SJCRH30 (cell line): ENCODE results near the gene TLNRD1. TPM values are rescaled to one million over a fixed set of nuclear protein-coding genes. Genes with fewer than 3 reads are reported as not detected.

Experiments
- DNase-seq, 2 experiments: peaks; one replicate each; pipeline ENCODE4 v3.0.0-alpha.2; 2015 to 2020
- H3K27ac ChIP-seq: fragments of 250-450 bp; sonication (Bioruptor Pico); 2 replicates; pipeline ENCODE4 v1.5.1; 2020; ENCODE audit warnings: mild to moderate bottlenecking, moderate library complexity
- H3K27me3 ChIP-seq: fragments of 250-450 bp; sonication (Bioruptor Pico); 2 replicates; pipeline ENCODE4 v1.5.1; 2020; ENCODE audit warnings: mild to moderate bottlenecking, moderate library complexity
- H3K36me3 ChIP-seq: fragments of 250-450 bp; sonication (Bioruptor Pico); 2 replicates; pipeline ENCODE4 v1.5.1; 2020; ENCODE audit warnings: mild to moderate bottlenecking, moderate library complexity
- H3K4me1 ChIP-seq: fragments of 250-450 bp; sonication (Bioruptor Pico); 2 replicates; pipeline ENCODE4 v1.5.1; 2020; ENCODE audit warnings: mild to moderate bottlenecking, moderate library complexity
- H3K4me3 ChIP-seq: fragments of 250-450 bp; sonication (Bioruptor Pico); 2 replicates; pipeline ENCODE4 v1.5.1; 2020; ENCODE audit warnings: mild to moderate bottlenecking, moderate library complexity
- H3K9me3 ChIP-seq: fragments of 250-450 bp; sonication (Bioruptor Pico); replicated peaks from 2 replicates; pipeline ENCODE4 v1.5.1; 2020; ENCODE audit warnings: mild to moderate bottlenecking, moderate library complexity
- total RNA-seq: library from RNA; depleted of rRNA; stranded (reverse); fragments of >200 nt; shearing (Covaris generic); gene quantifications from 2 replicates; pipeline ENCODE4 v1.2.3, GENCODE V29; 2014

The TLNRD1 gene
- total RNA-seq, 1 experiment from 2014 or later = 16.1 TPM

- no peak overlapping the region for H3K4me3 ChIP-seq
- H3K27ac ChIP-seq = no peak overlapping the region
- H3K27me3 ChIP-seq = no peaks in the 10 kb centered on the region
- no peak for DNase-seq
- no peaks in the 10 kb centered on the region for H3K36me3 ChIP-seq
- H3K9me3 ChIP-seq = no peaks in the 10 kb centered on the region
- no peaks in the 10 kb centered on the region for H3K4me1 ChIP-seq
Measured at GRCh38 chr15:81024265-81024872, 23.6 kb downstream of the TLNRD1 start.

GRCh38 chr15:81024936-81025335, 24.2 kb downstream of the TLNRD1 start:
- no peak for DNase-seq
- no peak overlapping the region for H3K4me3 ChIP-seq
- H3K27ac ChIP-seq = no peak overlapping the region

GRCh38 chr15:81025721-81026370, 25.1 kb downstream of the TLNRD1 start:
- Histone ChIP-seq H3K27me3 (no peaks in the 10 kb centered on the region), H3K9me3 (no peaks in the 10 kb centered on the region), H3K36me3 (no peaks in the 10 kb centered on the region), H3K27ac (no peak overlapping the region), H3K4me3 (no peak overlapping the region), H3K4me1 (no peaks in the 10 kb centered on the region)
- DNase-seq = no peak

More at GRCh38 chr15:81024936-81025335, 24.2 kb downstream of the TLNRD1 start:
- H3K9me3 ChIP-seq = no peaks in the 10 kb centered on the region
- H3K36me3 ChIP-seq = no peaks in the 10 kb centered on the region
- H3K4me1 ChIP-seq = no peaks in the 10 kb centered on the region
- H3K27me3 ChIP-seq = no peaks in the 10 kb centered on the region

GRCh38 chr15:81026836-81027599, 26.3 kb downstream of the TLNRD1 start:
- Histone ChIP-seq H3K4me3 (no peak overlapping the region), H3K9me3 (no peaks in the 10 kb centered on the region), H3K4me1 (no peaks in the 10 kb centered on the region), H3K36me3 (no peaks in the 10 kb centered on the region), H3K27ac (no peak overlapping the region), H3K27me3 (no peaks in the 10 kb centered on the region)
- no peak for DNase-seq

GRCh38 chr15:81029414-81030300, 28.9 kb downstream of the TLNRD1 start:
- H3K27ac ChIP-seq = no peak overlapping the region
- DNase-seq = no peak

GRCh38 chr15:81030301-81030750, 29.6 kb downstream of the TLNRD1 start:
- no peak overlapping the region for H3K27ac ChIP-seq
- no peak overlapping the region for H3K4me3 ChIP-seq
- no peaks in the 10 kb centered on the region for H3K36me3 ChIP-seq
- H3K4me1 ChIP-seq = no peaks in the 10 kb centered on the region
- DNase-seq = no peak
- H3K9me3 ChIP-seq = no peaks in the 10 kb centered on the region
- H3K27me3 ChIP-seq = no peaks in the 10 kb centered on the region

More at GRCh38 chr15:81029414-81030300, 28.9 kb downstream of the TLNRD1 start:
- H3K27me3 ChIP-seq = no peaks in the 10 kb centered on the region
- no peak overlapping the region for H3K4me3 ChIP-seq
- no peaks in the 10 kb centered on the region for H3K36me3 ChIP-seq
- no peaks in the 10 kb centered on the region for H3K4me1 ChIP-seq
- no peaks in the 10 kb centered on the region for H3K9me3 ChIP-seq

- H3K4me1 ChIP-seq = no peaks in the 10 kb centered on the region
- no peaks in the 10 kb centered on the region for H3K9me3 ChIP-seq
- no peak overlapping the region for H3K4me3 ChIP-seq
- DNase-seq = no peak
- H3K36me3 ChIP-seq = no peaks in the 10 kb centered on the region
- no peaks in the 10 kb centered on the region for H3K27me3 ChIP-seq
- no peak overlapping the region for H3K27ac ChIP-seq
Measured at GRCh38 chr15:81031203-81031602, 30.5 kb downstream of the TLNRD1 start.

GRCh38 chr15:81032355-81032754, 31.6 kb downstream of the TLNRD1 start:
- H3K27me3 ChIP-seq = no peaks in the 10 kb centered on the region
- no peak overlapping the region for H3K4me3 ChIP-seq
- H3K4me1 ChIP-seq = no peaks in the 10 kb centered on the region
- H3K27ac ChIP-seq = no peak overlapping the region
- no peak for DNase-seq
- no peaks in the 10 kb centered on the region for H3K36me3 ChIP-seq
- H3K9me3 ChIP-seq = no peaks in the 10 kb centered on the region

- no peak overlapping the region for H3K27ac ChIP-seq
- no peaks in the 10 kb centered on the region for H3K36me3 ChIP-seq
- H3K4me3 ChIP-seq = no peak overlapping the region
- no peaks in the 10 kb centered on the region for H3K27me3 ChIP-seq
- H3K4me1 ChIP-seq = no peaks in the 10 kb centered on the region
- DNase-seq = no peak
- no peaks in the 10 kb centered on the region for H3K9me3 ChIP-seq
Measured at GRCh38 chr15:81032818-81033217, 32.1 kb downstream of the TLNRD1 start.

GRCh38 chr15:81033508-81033907, 32.8 kb downstream of the TLNRD1 start:
- Histone ChIP-seq H3K27me3 (no peaks in the 10 kb centered on the region), H3K4me1 (no peaks in the 10 kb centered on the region), H3K36me3 (no peaks in the 10 kb centered on the region), H3K9me3 (no peaks in the 10 kb centered on the region), H3K4me3 (no peak overlapping the region), H3K27ac (no peak overlapping the region)
- DNase-seq = no peak

- Histone ChIP-seq H3K27ac (no peak overlapping the region), H3K4me1 (no peaks in the 10 kb centered on the region), H3K27me3 (no peaks in the 10 kb centered on the region), H3K9me3 (no peaks in the 10 kb centered on the region), H3K36me3 (no peaks in the 10 kb centered on the region), H3K4me3 (no peak overlapping the region)
- no peak for DNase-seq
Measured at GRCh38 chr15:81037952-81038743, 37.4 kb downstream of the TLNRD1 start.

- no peak for DNase-seq
- Histone ChIP-seq H3K9me3 (no peaks in the 10 kb centered on the region), H3K4me3 (no peak overlapping the region), H3K27me3 (no peaks in the 10 kb centered on the region), H3K27ac (no peak overlapping the region), H3K4me1 (no peaks in the 10 kb centered on the region), H3K36me3 (no peaks in the 10 kb centered on the region)
Measured at GRCh38 chr15:81038975-81039607, 38.4 kb downstream of the TLNRD1 start.

- no peak for DNase-seq
- Histone ChIP-seq H3K9me3 (no peaks in the 10 kb centered on the region), H3K27me3 (no peaks in the 10 kb centered on the region)
Measured at GRCh38 chr15:81040757-81041156, 40.0 kb downstream of the TLNRD1 start.

More at GRCh38 chr15:81040757-81041156, 40.0 kb downstream of the TLNRD1 start:
- Histone ChIP-seq H3K4me3 (no peak overlapping the region), H3K36me3 (no peaks in the 10 kb centered on the region), H3K27ac (no peak overlapping the region), H3K4me1 (no peaks in the 10 kb centered on the region)
